ENCODE results near the gene PHF23.
A peak's percentile ranks its signal among the peaks of the same experiment; 100 is the strongest.
"Not testable (repeated sequence)": the region's sequence is repeated elsewhere in the genome, so short reads cannot be mapped to it uniquely, and the experiment has no call there.

The PHF23 gene

DNA sequence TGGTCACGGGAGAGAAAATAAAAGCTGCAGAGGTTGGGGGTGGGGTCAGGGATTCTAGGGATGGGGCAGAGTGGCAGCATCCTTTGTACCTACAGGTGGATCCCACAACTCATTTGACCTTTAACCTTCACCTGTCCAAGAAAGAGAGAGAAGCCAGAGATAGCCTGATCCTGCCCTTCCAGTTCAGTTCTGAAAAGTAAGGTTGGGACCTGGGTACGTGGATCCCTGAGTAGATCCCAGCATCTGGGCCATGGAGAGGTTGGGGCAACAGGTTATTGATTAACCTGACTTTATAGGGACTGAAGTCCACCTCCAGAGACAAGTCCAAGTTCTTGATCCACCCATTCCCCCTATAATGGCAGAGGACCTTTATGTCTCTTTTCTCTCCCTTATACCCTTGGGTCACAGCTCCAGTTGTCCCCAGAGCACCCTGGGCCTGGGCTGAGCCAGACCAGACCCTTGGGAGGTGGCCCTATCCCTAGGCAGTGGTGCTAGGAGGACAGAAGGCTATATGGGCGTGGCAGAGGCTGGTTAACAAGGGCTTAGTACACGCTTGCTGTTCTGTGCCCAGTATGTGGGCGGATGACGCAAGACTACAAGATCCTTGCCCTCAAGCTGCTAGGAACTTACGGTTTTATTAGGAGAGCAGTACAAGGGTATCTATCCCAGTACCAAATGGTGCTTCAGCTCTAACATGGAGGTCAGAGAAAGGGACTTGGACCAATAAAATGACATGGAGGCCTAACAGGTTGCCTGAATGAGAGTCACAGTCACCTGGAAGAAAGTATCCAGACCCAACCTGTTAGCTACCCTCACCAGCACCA is 19.7 kb upstream of the PHF23 start:
- peak; percentile 41 for DNase-seq

DNA sequence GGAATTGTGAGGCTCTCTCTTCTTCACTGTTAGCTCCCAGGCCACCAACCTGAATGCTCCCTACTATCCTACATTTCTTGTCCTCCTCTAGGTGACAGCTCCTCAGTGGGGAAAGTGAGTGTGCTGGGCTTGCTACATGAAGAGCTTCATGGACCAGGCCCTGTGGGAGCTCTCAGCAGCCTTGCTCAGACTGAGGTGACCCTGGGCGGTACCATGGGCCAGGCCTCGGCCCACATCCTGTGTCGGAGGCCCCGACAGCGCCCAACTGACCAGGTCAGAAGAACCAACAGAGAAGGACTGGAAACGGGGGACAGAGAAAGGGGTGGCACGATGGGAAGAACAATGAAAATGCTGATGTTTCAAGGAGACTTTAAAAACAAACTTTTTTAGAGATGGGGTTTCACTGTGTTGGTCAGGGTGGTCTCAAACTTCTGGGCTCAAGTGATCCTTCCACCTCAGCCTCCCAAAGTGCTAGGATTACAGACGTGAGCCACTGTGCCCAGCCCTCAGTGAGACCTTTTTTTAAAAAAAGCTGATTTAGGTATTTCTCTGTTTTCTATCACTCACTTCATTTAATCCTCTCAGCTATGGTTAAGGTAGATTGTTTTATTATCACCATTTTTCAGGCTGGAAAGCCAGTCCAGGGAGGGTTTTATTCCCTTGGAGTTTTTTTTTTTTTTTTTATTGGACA is 17.7 kb upstream of the PHF23 start:
- no peak for DNase-seq

DNA sequence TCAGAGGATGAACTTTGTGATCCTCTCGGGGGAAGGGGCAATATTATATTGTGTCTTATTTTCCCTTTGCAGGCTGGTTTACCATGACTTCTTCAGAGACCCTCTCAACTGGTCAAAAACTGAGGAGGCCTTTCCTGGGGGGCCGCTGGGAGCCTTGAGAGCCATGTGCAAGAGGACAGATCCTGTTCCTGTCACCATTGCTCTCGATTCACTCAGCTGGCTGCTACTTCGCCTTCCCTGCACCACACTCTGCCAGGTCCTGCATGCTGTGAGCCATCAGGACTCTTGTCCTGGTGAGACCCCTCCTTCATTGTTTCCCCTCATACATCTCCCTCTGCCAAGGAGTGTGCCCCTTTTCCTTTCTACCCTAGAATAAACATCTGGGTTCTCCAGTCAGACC is 15.3 kb upstream of the PHF23 start:
- DNase-seq = no peak

DNA sequence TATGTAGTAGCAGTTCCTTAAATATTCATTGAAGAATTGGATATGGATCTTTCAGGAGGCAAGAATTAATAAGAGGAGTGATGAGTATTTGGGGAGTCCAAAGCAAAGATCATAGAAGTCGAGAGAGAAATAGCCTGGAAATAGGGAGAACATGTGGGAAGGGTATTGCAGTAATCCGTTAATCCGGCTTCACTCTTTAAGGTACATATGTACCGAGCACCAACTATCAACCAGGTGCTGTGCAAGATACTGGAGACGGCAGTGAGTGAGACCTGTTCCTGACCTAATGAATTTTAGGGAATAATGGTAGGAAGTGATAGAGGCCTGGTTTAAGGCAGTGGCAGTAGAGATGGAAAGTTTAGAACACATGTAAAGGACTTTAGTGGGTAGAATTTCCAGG is 13.8 kb upstream of the PHF23 start:
- no peak for DNase-seq

DNA sequence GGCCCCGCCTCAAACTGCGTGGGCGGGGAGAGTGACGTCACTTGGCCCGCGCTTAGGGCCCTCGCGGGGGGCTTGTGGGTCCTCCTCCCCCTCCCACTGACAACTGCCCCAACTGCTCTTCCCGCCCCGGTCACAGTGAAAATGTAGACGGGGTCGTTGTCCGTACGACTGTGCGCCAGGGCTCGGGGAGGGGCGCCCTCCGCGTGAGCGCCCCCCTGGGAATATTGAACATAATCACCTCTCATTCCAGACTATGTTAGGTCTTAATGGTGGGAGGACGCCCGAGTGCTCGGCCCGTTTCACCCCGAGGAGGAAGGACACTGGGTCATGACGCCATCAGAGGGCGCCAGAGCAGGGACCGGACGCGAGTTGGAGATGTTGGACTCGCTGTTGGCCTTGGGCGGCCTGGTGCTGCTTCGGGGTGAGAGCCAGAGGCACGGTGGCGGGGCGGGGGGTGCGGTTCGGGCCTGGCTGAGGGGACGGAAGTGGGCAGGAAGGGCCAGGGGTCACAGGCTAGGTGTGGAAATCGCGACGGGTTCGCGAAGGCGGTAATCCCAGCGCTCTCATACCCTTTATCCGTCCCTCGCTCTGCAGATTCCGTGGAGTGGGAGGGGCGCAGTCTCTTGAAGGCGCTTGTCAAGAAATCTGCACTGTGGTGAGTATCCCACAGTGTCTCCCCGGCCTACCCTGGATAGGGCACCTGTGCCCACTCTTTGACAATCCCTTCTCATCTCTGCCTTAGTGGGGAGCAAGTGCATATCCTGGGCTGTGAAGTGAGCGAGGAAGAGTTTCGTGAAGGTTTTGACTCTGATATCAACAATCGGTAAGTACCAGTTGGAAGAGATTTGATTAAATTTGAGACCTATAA is 13.2 kb upstream of the PHF23 start, which contains the start of gene ELP5:
Gene ELP5 (plus strand): TSS at position 40 of the 868 bp plus-strand sequence. CDS start 336 bp downstream, at position 376.
- DNase-seq = peak; percentile 98

DNA sequence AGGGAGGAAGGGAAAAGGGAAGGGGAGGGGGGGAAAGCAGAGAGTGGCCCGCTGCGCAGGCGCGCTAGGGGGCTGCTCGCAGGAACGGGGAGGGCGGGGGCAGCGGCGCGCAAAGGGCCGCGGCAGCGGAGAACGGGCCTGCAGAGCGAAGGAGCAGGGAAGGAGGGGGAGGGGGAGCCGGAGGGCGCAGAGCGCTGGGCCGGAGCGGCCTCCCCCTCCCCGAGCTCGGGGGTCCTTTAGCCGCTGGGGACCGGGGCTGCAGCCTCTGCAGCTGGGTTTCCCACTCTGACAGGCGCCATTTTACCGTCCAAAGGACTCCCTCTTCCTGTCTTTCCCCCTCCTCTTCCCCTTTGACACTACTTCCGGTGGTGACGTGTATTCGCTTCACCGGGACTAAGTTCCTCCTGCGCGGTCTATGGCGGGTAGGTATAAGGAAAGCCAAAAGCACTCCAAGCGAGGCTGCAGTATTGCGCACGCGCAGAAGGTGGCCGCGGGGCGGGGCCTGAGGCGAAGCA is 12.5 kb upstream of the PHF23 start, which contains the start of gene CTDNEP1:
Gene CTDNEP1 (minus strand): TSS at position 74 of the 515 bp plus-strand sequence. CDS start 438 bp downstream, outside the sequence.
- DNase-seq = peak; percentile 100

DNA sequence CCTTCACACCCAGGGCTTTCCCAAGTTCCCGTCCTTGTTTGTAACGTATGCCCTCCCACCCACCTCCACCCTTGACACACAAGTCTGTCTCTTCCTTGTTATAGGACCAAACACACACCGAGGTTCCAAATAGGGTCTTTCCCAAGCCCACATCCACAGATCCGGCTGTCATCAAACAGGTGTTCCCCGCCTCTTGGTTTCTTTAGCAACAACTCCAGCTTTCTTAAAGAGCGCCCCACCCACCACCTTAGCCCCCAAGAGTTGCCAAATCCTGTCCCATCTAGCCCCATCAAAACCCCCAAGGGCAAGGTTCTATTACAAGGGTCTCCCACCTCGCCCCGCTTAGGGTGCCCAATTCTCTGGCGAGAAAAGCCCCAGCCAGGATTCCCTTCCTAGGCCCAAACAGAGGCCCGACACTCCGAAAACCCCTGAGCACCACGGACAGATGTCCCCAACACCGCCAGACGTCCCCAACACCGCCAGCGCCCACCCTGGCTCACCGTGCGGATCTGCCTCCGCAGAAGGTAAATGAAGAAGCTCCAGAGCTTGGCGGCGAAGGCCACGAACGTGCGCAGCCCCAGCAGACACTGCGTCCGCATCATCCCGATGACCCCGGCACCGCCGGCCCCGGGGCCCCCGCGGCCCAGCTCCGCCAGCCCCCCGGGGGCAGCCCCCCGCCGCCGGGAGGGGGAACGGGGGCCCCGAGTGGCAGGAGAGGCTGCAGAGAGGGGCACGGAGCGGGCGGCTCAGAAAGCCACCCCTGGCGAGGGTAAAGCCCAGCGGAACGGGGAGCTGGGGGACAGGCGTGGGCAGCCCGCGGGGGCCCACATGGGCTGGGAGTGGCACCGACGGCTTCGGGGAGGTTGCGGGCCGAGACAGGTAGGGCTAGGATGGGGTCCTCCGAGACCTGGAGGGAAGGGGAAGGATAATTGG is 11.7 kb upstream of the PHF23 start:
- DNase-seq = peak; percentile 44

DNA sequence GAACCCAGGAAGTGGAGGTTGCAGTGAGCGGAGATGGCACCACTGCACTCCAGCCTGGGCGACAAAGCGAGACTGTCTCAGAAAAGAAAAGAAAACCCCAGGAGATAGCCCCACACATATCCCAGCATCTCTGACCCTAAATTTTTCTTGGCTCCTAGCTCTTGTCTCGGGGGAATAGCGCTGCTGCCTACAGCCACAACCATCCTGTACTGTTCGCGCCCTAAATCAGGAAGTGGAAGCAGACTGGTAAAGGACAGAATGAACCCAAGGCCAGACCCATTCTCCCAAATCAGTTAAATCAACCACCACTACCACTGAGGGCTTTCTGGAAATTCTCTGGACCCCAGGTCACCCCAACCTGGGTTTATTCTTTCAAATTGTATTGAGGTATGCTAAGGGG is 10.6 kb upstream of the PHF23 start:
- peak; percentile 29 for DNase-seq

DNA sequence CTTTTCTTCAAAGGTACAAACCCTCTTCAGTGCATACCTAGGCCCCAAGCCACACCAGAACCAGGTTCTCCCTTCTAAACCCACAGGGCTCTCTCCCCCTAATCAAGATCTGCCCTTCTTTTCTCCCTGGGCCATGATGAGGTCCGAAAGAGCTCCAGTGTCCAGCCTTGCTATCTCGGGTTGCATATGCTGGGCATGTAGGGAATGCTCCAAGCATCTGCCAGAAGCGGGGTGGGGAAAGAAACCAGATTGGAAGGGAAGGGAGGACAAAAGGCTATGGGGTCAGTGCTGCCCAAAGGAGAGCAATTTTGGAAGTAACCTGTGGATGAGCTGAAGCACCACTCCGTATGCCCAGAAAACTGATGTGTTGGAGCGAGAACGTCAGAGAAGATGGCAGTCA is 10.0 kb upstream of the PHF23 start:
- DNase-seq = no peak

DNA sequence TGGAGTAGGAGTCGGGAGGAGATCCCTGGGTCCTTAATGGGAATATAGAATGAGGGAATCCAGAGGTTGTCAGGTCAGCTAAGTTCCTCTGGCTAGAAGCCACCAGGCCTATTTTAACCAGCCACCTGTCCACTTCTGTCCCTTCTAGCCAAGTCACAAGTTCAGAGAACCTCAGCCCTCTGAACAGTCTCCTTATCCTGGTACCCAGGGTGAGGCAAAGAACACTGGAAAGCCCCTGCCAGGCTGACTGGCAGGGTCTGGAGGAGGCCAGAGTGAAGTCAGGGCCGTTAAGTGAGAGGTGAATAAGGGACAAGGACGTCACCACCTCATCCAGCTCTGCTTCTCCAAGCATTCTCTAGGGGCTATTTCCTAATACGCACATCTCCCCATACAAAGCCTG is 9.5 kb upstream of the PHF23 start:
- no peak for DNase-seq

DNA sequence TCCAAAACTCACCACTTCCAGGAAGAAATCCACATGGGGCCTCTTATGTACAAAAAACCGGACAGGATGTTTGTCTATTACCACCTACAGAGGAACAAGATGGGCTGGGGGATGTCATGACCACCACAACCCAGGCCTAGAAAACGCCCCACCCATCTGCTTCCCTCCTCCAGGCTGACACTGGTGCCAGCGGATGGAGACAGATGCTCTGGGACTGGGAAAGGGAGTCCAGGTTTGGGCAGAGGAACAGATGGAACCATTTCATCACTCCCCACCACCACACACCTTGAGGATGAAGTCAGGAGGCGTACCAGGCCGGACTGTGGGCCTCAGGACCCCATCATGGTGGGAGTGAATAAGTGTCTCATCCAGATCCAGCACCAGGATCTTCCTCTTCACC is 7.5 kb upstream of the PHF23 start:
- no peak for DNase-seq

DNA sequence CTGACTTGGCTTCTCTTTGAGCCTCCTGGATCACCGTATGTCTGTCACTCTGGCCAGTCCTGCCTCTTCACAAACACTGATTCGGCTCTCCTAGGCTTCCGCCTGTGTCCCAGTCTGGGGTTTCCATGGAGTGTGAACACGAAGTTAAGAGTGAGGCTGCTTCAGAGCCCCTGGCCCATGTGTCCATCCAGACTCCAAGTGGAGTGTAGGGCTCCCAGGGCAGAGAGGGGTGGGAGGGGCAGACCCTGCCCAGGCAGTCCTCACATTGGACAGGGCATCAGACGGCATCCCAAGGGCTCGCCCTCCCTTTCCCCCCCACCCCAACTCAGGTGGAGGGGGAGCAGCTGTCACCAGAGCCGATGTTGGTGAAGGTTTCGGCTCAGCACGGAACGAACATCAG is 4.6 kb upstream of the PHF23 start:
- not testable (repeated sequence) for DNase-seq

DNA sequence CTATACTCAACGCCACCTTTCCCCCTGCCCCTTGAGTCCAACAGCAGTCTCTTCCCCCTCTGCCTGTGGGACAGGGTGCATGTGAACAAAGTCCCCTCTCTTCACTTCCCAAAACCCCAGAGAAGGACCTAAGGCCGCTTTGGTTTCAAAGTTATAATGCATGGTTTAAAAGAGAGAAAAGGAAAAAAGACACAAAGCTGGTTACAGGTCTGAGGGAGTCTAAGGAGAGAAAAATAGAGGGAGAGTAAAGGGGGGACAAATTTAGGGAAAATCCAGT is 4.1 kb upstream of the PHF23 start:
- peak; percentile 64 for DNase-seq

DNA sequence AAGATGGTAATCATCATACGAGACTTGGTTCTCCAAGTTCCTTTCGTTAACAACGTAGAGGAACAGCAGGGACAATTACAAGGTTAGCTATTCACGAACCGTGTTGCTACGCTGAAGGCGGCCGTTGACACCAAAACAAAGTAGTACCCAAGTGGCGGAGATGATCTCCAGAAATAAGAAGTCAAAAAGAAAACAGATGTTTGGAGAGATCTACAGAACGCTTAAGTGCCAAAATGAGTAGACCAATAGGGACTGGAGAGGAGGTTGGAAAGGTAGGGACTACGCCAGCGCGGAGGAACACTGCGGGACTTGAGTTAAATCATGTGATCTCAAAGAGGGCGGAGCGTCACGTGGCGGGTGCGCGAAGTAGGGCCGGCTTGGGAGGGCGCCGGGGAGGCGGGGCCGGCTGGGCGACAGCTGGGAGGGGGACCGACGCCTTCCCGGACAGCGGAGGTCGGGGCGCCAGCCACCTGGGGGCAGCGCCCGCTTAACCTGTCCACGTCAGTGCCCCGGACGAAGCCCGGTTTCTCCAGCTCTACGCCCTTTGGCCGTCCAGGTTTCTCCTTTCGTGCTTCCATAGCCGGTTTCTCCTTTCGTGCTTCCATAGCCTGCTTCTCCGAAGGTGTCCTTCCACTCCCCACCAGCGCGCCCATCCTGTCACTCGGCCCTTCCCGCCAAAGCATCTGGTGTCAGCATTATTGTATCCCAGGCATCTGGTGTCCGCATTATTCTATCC is 3.6 kb upstream of the PHF23 start:
- peak; percentile 98 for DNase-seq

DNA sequence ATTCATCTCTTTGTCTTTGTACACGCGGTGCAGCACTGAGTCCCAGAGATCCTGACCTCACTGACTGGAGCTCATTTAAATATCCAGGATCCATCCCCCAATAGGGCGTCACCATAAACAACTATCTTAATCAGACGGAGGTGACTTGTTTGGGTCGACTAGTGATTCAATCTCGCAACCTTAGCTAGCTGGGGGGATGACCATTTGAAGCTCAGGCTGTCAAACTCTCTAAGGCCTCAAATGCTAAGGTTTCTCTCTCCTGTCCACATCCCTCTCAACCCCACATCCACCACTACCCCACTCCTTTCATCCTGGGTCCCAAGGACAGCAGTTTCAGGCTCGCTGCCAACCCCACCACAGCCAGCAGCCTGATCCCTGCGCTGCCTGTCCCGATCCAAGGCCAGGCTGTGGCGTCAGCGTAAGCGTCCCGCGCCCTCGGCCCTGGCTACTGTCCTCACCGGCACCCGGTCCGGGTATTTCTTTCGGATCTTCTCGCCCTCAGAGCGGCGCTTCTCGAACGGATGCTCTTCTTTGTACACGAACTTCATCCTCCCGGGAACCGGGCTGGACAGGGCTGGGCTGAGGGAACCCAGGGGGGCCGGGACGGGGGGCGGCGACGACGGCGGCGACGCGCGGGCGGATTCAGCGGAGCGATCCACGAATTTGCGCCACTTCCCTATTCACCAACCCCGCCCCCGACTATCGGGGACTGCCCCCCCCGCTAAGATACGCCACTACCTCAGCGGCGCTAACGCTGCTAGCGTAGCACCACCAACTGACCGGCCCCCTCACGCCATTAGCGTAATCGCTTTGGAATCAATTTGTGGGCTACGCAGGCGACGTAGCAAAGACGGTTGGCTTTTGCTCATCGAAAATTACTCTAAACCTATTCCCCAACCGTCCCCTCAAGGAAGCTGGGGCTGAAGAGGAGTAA is 2.8 kb upstream of the PHF23 start, which contains the start of gene GABARAP:
Gene GABARAP (minus strand): TSS at position 667 of the 934 bp plus-strand sequence. CDS start 119 bp downstream, at position 548.
- peak; percentile 97 for DNase-seq

DNA sequence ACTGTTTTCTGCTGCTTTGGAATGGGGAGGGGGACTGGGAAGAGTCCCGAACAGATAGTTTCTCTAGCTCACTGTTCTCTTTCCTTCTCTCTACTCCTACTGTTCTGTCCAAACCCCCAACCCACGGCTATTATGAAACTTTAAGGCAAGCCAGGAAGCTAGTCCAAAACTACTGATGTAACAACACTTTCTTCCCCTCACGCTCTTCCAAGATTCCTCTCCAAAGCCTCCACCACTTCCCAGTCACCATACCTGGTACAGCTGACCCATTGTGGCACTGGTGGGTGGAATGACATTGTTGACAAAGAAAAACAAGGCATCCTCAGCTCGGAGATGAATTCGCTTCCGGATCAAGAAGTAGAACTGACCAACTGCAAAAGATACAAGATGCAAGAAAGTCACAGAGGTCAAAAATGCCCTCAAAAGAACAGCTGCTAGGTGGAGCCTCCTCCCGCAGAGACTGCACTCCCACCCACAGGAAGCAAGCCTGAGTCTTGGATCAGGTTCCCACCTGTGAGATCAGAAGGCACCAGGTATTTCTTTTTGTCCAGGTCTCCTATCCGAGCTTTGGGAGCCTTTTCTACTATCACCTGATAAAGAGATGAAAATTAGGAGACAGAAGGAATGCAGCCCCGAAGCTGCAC is 2.0 kb upstream of the PHF23 start:
- DNase-seq = peak; percentile 61

DNA sequence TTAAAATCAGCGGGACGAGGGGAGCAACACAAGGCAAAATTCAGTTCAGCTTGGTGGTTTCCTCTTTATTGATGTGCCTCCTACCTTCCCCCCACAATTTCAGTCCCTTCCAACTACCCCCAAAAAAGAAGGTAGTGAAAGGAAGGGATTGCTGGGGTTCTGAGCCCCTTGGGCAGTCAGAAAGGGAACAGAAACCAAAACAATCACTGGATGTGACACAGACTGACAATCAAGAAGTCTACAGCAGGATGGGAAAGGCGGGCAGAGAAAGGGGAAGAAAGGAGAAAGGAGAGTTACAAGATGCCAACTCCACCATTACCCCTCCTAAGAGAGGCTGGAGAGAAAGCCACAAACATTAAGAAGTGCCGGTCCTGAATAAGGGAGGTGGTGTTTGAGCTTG is 1.1 kb upstream of the PHF23 start:
- DNase-seq = peak; percentile 43

DNA sequence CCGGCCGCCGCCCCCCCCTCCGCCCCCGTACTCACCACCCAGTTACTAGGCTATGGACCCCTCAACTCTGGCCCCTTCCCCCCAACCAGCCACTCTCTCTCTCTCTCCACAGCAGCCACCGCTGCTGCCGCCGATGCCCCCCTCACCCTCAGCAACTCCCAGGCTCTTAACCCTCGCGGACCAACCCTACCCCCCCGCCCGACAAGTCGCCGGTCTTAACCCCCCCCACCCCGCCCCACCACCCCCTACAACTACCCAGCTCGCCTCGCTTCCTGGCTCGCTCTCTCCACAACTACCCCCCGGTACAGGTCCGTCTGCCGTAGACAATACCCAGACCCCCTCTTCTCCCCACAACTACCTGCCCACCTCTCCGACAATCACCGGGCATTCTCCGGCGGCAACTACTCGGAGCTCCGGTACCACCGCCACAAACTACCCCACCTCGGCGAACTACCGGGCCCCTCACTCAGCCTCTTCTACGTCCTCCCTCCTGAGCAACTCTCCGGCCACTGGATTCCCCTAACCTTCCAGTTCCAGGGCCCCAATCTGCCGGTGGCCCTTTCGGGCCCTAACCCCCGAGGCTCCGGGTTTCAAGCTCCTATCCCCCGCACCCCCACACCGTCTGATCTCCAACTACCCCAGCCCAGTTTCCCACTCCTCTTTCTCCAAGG is 702 bp downstream of the PHF23 start:
- peak; percentile 60 for DNase-seq
